IPS-NIHi7 (cell line): Measurements from ENCODE around the gene NCAM1.

Experiments used
- DNase-seq: peaks from one replicate; pipeline ENCODE4 v3.0.0; 2012; ENCODE audit warnings: mixed read lengths; ENCODE audit errors: extremely low spot score

The NCAM1 gene

DNA sequence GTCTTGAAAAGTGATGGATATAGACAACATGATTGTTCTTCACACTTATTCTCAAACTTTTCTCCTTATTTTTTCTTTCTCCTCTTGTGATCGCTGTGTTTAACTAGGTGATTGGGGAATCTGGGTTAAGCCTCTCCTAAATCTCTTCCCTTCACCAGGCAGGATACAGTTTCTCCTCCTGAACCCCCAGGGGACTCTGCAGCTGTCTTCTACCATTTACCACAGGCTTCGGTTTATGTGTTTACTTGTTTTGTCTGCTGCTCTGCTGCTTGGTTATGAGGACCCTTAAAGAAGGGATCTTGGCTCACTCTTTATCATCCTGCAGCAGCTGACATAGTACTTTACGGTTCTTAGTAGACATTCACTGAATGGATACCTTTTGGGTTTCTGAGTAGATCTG is 124.2 kb downstream of the NCAM1 start:
- no peak for DNase-seq

DNA sequence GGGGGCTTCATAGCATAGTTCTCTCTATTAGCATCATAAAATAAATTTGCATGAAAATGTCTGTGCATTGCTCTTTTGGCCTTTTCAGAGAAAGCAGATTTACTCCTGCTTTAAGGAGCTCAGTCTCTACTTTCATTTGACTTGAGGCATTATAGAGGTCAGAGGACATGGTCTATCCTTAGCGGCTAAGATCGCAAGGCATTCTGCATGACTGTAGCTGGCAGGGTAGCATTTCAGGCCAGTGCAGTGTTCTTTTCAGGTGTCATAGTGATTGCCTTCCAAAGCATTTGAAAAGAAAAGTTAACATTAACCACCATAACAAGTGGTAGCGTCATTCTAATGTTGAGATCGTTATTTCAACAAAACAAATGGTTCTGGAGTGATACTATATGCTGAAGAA is 126.5 kb downstream of the NCAM1 start:
- no peak for DNase-seq

DNA sequence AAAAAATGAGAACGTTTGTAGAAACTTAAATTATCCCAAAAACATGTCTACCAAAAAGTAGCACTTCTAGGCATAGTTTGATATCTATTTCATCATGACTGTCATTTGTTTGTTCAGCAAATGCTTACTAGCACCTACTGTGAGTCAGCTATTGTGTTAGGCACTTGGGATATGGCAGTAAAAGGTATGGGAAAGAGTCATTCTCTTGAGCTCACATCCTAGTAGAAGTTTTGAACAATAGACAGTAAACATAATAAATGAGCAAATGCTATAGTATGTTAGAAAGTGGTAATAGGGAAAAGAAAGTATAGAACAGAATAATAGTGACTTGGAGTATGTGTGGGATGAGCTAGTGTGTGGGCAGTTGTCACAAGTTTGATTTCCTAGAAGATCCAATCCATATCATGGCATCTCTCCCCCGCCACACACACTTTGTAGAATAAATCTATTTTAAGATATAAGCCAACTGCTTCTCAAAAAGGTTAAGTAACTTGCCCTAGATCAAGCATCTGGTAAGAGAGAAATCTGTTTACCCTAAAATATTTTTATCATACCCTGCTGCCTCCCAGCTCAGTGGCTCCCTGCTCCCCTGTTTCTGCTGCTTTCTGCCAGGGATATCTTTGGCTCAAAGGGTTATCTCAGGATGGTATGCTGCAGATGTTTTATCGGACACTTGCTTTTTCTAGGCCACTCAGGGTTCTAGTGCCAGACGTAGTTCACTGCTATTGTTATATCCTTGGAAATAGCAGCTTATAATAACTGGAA is 129.7 kb downstream of the NCAM1 start:
- DNase-seq: no peak

DNA sequence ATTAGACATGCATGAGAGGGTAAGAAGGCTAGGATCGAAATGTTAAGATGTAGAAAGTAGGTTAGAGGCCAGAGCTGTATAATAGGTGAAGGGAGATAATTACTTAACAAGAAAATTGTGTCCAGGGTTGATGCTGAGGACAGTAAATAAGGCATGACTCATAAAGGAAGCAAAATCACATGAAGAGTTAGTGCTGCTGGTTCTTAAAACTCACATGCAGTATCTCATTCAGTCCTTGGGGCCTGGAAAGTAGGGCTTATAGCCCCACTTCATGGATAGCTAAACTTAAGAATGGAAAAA is 130.2 kb downstream of the NCAM1 start:
- no peak for DNase-seq

GRCh38 chr11:113096648-113097047 is 135.4 kb downstream of the NCAM1 start:
- no peak for DNase-seq

DNA sequence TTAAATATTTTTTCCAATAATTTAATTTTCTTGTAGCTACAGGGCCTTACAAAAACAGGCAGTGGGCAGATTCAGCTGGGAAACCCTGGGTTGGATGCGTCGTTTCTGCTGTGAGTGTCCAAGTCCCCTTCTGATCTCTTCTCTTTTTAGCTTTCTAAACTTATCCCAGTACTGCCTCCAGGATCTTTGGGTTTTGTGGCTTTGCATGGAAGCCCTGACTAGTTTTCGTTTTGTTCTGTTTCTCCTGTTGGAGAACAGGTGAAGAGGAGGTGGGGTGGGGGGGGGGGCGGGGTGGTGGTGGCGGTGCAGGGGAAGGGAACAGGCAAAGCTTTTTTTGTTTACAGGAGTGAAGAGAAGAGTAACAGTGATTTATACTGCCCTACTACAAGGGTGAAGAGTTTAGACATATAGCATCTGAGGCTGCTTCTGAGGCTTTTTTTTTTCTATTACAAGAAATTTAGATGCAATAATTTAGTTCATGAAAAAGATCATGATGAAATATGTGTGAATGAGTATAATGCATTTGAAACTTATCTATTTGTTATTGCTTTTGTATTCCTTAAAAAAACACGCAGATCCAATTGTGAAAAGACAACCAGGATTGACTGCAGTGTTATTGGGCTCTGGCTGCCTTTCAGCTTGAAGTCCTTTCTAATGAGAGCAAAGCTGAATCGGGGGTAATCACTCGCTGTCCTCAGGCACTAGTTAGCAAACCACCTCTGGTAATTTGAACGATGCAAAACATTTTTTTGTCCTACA is 142.9 kb downstream of the NCAM1 start:
- no peak for DNase-seq

DNA sequence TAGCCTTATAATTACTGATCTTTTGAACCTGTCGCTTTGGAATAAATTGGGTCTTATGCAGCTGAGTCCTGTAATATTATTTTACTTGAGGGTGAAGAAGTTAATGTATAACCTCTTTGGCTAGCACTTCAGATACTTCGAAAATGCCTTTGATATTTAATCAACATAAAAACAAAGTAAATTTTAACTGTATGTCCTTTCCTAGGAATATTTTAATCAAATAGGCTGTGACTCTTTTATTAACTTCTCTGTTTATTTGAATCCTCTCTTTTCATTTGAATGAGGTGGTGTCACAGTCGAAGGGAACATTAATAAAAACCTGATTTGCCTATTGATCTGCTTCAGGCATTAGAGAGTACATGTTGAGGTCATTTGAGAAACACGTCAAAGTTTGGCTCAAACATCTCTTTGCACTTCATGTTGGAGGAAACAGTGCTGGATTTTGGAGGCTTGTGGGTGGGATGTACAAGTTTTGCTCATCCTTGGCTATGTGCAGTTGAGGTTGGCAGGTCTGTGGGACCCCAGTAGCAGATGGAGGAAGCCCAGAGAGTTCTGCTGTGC is 143.6 kb downstream of the NCAM1 start:
- no peak for DNase-seq

GRCh38 chr11:113105592-113105991 is 144.4 kb downstream of the NCAM1 start:
- no peak for DNase-seq

- DNase-seq: no peak
Observed at GRCh38 chr11:113106507-113106906, 145.3 kb downstream of the NCAM1 start.

- no peak for DNase-seq
Observed at GRCh38 chr11:113110046-113110445, 148.8 kb downstream of the NCAM1 start.

DNA sequence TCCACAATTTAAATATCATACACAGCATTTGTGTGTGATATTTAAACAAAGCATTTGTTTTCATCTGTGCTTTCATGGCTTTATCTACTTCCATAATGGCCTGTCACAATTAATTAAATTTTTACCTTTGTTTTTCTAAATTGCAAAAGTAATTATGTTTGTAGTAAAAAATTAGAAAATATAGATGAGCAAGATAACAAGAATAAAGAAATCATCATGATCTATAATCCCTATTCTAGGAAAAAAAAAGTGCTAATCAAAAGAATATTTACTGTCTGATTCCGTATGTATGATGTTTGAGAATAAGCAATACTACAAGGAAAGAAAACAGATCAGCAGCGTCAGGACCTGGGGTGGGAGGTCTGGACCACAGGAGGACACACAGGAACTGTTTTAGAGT is 149.9 kb downstream of the NCAM1 start:
- DNase-seq: no peak

- DNase-seq: no peak
Observed at GRCh38 chr11:113112307-113112706, 151.1 kb downstream of the NCAM1 start.

DNA sequence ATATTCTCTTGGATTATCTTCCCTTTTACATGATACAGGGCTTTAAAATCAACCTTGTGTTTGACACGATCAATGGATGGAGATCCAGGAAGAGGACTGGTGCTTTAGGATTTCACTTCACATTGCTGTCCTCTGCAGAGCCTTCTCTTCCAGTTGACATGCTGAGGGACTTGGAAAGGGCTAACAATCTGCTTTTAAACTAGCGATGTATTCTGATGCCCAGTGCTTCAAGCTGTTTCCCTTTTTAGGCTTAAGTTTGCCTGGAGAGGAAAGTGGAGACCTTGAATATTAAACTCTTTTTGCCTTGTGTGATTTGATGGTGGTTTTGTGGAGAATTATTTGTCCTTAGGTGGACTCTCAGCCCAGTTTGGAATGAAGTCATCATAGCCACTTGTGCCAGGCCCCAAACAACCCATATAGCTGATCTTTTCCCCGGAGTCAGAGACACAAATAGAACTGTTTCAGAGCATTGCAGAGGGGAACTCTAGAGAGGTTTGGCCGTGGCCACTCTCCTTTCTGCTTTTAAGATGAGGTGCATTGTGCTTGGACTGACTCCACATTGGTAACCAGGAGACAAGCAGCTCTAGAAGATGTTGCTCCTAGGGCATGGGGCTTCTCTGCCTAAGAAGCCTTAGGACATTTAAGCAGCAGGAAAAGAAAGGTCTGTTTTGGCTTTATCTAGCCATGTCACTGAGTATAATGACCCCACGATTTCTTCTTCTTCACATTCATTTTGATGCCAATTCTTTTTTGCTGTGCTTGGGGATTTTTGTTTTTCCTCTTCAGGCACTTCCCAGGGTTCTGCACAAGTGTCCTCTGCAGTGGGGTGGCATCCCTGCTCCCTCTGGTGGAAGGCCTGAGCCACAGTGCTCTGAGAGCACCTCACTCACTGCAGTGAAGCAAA is 152.8 kb downstream of the NCAM1 start:
- DNase-seq: peak; percentile 61

GRCh38 chr11:113114705-113115027 is 153.4 kb downstream of the NCAM1 start:
- DNase-seq: no peak

GRCh38 chr11:113118104-113118503 is 156.9 kb downstream of the NCAM1 start:
- no peak for DNase-seq

GRCh38 chr11:113119074-113119473 is 157.9 kb downstream of the NCAM1 start:
- DNase-seq: no peak

GRCh38 chr11:113119966-113120736 is 158.9 kb downstream of the NCAM1 start:
- DNase-seq: no peak

GRCh38 chr11:113121746-113122145 is 160.5 kb downstream of the NCAM1 start:
- no peak for DNase-seq

DNA sequence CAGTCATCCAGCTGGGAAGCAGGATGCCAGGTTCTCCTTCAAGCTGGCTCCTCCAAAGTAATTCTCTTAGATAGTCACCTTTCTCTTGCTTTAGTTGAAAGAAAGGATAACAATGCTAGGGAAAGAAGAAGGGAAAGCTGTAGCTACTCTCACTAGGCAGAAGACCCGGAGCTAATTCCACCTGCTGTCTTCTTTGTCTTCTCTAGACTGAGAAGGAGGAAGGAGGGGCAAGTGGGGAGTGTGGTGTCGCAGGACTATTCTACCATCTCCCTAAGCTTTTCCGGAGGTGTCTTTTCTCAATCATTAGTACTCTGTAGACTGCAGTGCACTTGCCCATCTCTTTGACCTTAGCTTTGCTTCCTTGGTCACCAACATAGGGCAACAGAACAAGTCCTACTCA is 162.8 kb downstream of the NCAM1 start:
- DNase-seq: no peak

DNA sequence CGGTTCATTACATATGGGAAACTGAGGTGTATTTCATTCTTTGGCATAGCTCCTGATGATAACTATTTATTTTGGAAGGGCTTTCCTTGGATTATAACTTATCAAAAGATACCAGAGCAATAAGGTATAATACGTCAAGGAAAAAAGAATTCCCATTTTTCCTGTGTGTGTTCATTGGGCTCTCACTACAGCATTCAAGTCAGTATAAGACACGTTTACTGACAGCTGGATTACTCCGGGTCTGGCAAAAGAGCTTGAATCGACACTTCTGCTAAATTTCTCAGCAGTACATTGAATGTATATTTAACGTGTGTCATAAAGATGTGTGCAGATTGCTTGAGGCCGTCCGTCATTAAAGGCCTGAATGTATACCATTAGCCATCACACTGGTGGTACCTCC is 163.4 kb downstream of the NCAM1 start:
- DNase-seq: no peak

GRCh38 chr11:113129261-113129992 is 168.2 kb downstream of the NCAM1 start:
- DNase-seq: no peak
